A673 (cell line): ENCODE measurements around the gene HSD3B1.

Experiments
- EZH2 ChIP-seq: fragments of 200-600 bp; sonication (generic); IDR thresholded peaks from 2 replicates; pipeline ENCODE4 v1.6.1; 2017; ENCODE audit warnings: borderline replicate concordance, low read depth, mild to moderate bottlenecking, mixed read lengths, antibody characterized with exemption, low read length; ENCODE audit not compliant: poor library complexity, severe bottlenecking
- TF ChIP-seq, protein P1 (sequence below): fragments of 300-800, 200-600 bp; sonication (generic); conservative IDR thresholded peaks from 2 replicates; pipeline ENCODE4 v1.5.1; 2017; ENCODE audit warnings: low read depth, mild to moderate bottlenecking, antibody characterized with exemption, low read length, moderate library complexity, mixed read lengths

DNA sequence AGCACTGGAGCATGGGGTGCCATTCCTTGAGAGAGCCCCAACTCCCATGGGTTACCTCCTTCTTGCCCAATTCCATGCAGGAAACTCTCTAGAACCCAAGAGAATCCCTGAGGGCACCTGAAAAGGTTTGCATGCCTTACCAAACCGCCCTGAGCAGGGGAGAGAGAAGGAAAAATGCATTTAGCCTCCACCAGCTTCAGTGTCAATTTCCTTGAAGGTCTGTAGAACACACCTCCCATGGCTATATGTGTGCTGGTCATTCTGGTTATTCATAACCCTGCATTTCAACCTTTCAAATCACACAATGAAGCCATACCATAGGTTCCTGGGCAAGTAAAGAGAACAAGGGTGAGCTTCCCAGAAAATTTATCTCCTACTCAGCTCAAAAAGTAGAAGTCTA lies 39.6 kb downstream of the HSD3B1 start:
- TF ChIP-seq, protein P1, sequence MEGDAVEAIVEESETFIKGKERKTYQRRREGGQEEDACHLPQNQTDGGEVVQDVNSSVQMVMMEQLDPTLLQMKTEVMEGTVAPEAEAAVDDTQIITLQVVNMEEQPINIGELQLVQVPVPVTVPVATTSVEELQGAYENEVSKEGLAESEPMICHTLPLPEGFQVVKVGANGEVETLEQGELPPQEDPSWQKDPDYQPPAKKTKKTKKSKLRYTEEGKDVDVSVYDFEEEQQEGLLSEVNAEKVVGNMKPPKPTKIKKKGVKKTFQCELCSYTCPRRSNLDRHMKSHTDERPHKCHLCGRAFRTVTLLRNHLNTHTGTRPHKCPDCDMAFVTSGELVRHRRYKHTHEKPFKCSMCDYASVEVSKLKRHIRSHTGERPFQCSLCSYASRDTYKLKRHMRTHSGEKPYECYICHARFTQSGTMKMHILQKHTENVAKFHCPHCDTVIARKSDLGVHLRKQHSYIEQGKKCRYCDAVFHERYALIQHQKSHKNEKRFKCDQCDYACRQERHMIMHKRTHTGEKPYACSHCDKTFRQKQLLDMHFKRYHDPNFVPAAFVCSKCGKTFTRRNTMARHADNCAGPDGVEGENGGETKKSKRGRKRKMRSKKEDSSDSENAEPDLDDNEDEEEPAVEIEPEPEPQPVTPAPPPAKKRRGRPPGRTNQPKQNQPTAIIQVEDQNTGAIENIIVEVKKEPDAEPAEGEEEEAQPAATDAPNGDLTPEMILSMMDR, result no peak
- no peak for TF ChIP-seq EZH2
